Osteoblast (primary cell): Measurements from ENCODE around the gene AKAP8. TPM values are rescaled to one million over a fixed set of nuclear protein-coding genes. Genes with fewer than 3 reads are reported as not detected.

ENCODE experiments used
- DNase-seq: peaks from one replicate; pipeline ENCODE4 v3.0.0; 2011; ENCODE audit warnings: low spot score, mixed read lengths; ENCODE audit not compliant: insufficient read length; ENCODE audit errors: missing footprints
- H2AFZ ChIP-seq: 2 replicates; pipeline ENCODE4 v1.6.0; 2011; ENCODE audit warnings: mild to moderate bottlenecking, low read length
- H3K27ac ChIP-seq: 2 replicates; pipeline ENCODE4 v1.5.1; 2011; ENCODE audit warnings: mild to moderate bottlenecking, low read depth, low read length, moderate library complexity
- H3K27me3 ChIP-seq: 2 replicates; pipeline ENCODE4 v1.6.0; 2012; ENCODE audit warnings: mild to moderate bottlenecking, control low read depth, inconsistent platforms, low read length, moderate library complexity; ENCODE audit not compliant: insufficient read depth
- H3K36me3 ChIP-seq: 2 replicates; pipeline ENCODE4 v1.5.1; 2011; ENCODE audit warnings: mild to moderate bottlenecking, low read length, control low read depth, moderate library complexity; ENCODE audit not compliant: insufficient read depth
- H3K4me1 ChIP-seq: 2 replicates; pipeline ENCODE4 v1.5.1; 2011; ENCODE audit warnings: mild to moderate bottlenecking, low read length, control low read depth, moderate library complexity; ENCODE audit not compliant: insufficient read depth
- H3K4me2 ChIP-seq: 2 replicates; pipeline ENCODE4 v1.6.0; 2011; ENCODE audit warnings: mild to moderate bottlenecking, low read length; ENCODE audit not compliant: insufficient read depth
- H3K4me3 ChIP-seq: fragments of 200-600 bp; sonication (generic); 3 replicates; pipeline ENCODE4 v1.5.1; 2012; ENCODE audit warnings: mild to moderate bottlenecking, low read length, inconsistent platforms; ENCODE audit not compliant: insufficient read depth
- H3K79me2 ChIP-seq: 2 replicates; pipeline ENCODE4 v1.6.0; 2012; ENCODE audit warnings: mild to moderate bottlenecking, low read length, control low read depth, inconsistent platforms; ENCODE audit not compliant: insufficient read depth
- H3K9me3 ChIP-seq: 2 replicates; pipeline ENCODE4 v1.5.1; 2011; ENCODE audit warnings: low read depth, low read length, control low read depth
- H4K20me1 ChIP-seq: 2 replicates; pipeline ENCODE4 v1.6.0; 2012; ENCODE audit warnings: mild to moderate bottlenecking, low read length, control low read depth; ENCODE audit not compliant: insufficient read depth
- CTCF ChIP-seq: IDR thresholded peaks from 2 replicates; pipeline ENCODE4 v1.5.1; 2011; ENCODE audit warnings: mild to moderate bottlenecking, low read depth, low read length, moderate library complexity; ENCODE audit errors: extremely low read depth
- total RNA-seq: library from RNA; depleted of rRNA; stranded (reverse); fragments of >200 nt; gene quantifications from 2 replicates; pipeline ENCODE4 v1.2.3, GENCODE V29; 2012

Gene AKAP8
- total RNA-seq, 1 donor: 18.1 TPM

DNA sequence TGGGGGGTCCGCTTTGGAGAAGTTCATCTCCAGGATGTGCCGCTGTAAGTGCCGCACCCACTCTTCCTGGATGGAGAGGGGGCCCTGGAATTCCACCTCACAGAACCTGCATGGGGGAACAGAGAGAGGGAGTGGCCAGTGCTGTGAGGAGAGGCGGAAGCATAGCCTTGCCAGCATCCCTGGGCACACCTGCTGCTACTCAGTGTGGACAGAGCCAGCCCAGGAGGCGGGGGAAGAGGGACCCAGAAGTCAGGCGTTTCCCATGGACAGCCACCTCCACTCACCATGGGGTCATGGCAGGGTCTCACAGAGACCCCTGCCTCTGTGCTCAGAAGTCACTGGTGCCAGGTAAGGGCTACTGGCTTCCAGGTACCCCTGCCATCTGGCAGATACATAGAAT is 43.5 kb upstream of the AKAP8 start:
- no peak overlapping the region for H3K27ac ChIP-seq
- H4K20me1 ChIP-seq: peaks cover 11% of the 10 kb centered on the region
- peaks cover 8% of the 10 kb centered on the region for H3K4me1 ChIP-seq
- TF ChIP-seq CTCF: no peak
- H2AFZ ChIP-seq: no peak overlapping the region
- H3K4me2 ChIP-seq: no peak overlapping the region
- no peak overlapping the region for H3K4me3 ChIP-seq
- no peaks in the 10 kb centered on the region for H3K27me3 ChIP-seq
- peaks cover 39% of the 10 kb centered on the region for H3K36me3 ChIP-seq
- no peaks in the 10 kb centered on the region for H3K9me3 ChIP-seq
- peak; percentile 52 for DNase-seq
- H3K79me2 ChIP-seq: peaks cover 20% of the 10 kb centered on the region

DNA sequence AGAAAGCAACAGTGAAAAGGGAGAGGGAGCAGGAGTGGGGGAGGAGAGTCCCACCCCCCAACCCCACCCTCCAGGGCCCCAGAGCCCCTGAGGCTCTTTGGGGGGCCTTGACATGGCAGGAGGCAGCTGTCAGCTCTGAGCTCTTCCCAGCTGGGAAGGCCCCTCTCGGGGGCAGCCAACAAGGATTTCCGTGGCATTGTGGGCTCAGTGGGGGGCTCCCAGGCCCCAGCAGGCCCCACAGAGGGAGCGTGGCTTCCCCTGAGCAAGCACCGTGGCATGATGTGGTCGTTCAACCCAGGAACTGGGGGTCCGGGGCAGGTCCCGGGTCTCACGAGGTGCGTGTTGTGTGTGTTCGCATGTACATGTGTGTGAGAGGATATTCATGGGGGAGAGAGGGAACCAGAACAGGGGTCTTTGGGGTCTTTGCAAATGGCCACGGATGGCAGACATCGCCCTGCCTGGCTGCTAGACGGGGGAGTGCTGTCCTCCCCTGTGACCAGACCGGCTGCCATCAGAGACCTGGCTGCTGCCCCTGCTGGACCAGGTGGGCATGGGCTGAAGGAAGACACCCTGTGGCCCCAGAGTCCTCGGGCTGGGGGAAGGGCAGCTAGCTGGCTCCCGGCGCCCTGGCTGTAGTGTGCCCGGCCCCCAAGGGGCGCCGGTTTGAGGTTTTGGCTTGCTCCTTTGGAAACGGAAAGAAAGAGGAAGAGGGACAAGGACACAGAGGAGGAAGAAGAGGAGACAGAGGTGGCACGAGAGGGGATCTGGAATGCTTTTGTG is 42.9 kb upstream of the AKAP8 start:
- Histone ChIP-seq H3K4me1 (peaks cover 12% of the 10 kb centered on the region), H3K9me3 (no peaks in the 10 kb centered on the region), H3K27me3 (no peaks in the 10 kb centered on the region), H3K27ac (no peak overlapping the region), H4K20me1 (peaks cover 17% of the 10 kb centered on the region), H3K4me2 (no peak overlapping the region), H3K36me3 (peaks cover 39% of the 10 kb centered on the region), H2AFZ (no peak overlapping the region), H3K4me3 (no peak overlapping the region), H3K79me2 (peaks cover 20% of the 10 kb centered on the region)
- TF ChIP-seq CTCF: no peak
- peak; percentile 79 for DNase-seq

- DNase-seq: peak; percentile 84
- no peak overlapping the region for H3K4me3 ChIP-seq
- peaks cover 34% of the 10 kb centered on the region for H3K36me3 ChIP-seq
- no peak overlapping the region for H3K4me2 ChIP-seq
- H3K9me3 ChIP-seq: no peaks in the 10 kb centered on the region
- H3K27me3 ChIP-seq: no peaks in the 10 kb centered on the region
- no peak overlapping the region for H2AFZ ChIP-seq
- peaks cover 24% of the 10 kb centered on the region for H4K20me1 ChIP-seq
- no peak for TF ChIP-seq CTCF
- no peak overlapping the region for H3K27ac ChIP-seq
- H3K4me1 ChIP-seq: peaks cover 19% of the 10 kb centered on the region
- peaks cover 21% of the 10 kb centered on the region for H3K79me2 ChIP-seq
Measured at GRCh38 chr19:15421721-15422260, 42.2 kb upstream of the AKAP8 start.

- Histone ChIP-seq H3K4me2 (no peak overlapping the region), H3K9me3 (no peaks in the 10 kb centered on the region), H3K4me1 (peaks cover 21% of the 10 kb centered on the region), H3K27ac (no peak overlapping the region), H3K36me3 (peaks cover 32% of the 10 kb centered on the region), H3K27me3 (no peaks in the 10 kb centered on the region), H4K20me1 (peaks cover 26% of the 10 kb centered on the region), H3K79me2 (peaks cover 26% of the 10 kb centered on the region), H3K4me3 (no peak overlapping the region), H2AFZ (no peak overlapping the region)
- TF ChIP-seq CTCF: no peak
- no peak for DNase-seq
Measured at GRCh38 chr19:15421136-15421695, 41.6 kb upstream of the AKAP8 start.
